Heart left ventricle (tissue), 16 donors: ENCODE data around the gene LEFTY2. TPM values are rescaled to one million over a fixed set of nuclear protein-coding genes. Genes with fewer than 3 reads are reported as not detected.

ENCODE experiments used
- ATAC-seq, 4 donors: fragments of 200-7000 bp; cut with Tn5 transposase; one replicate each; pipeline ENCODE4 v1.9.1; 2020 to 2022; ENCODE audit warnings: moderate library complexity in 4 of 4, mild to moderate bottlenecking in 3 of 4, moderate number of reproducible peaks in 1 of 4
- DNase-seq, 5 donors: peaks; one replicate each; pipeline ENCODE4 v3.0.0-alpha.2; 2020
- H3K27ac ChIP-seq, 12 donors: fragments of 200-600 bp; sonication (generic) in 4 of 12; one replicate each; pipeline versions ENCODE4 v1.5.0 to v1.8.0; 2016 to 2022; ENCODE audit warnings: mild to moderate bottlenecking in 2 of 12
- H3K27me3 ChIP-seq, 9 donors: fragments of 200-600 bp; sonication (generic) in 2 of 9; one replicate each; pipeline versions ENCODE4 v1.5.1 to v1.8.0; 2016 to 2022; ENCODE audit warnings: mild to moderate bottlenecking in 3 of 9
- H3K36me3 ChIP-seq, 9 donors: fragments of 200-600 bp; sonication (generic) in 2 of 9; one replicate each; pipeline versions ENCODE4 v1.5.0 to v1.8.0; 2018 to 2022; ENCODE audit warnings: mild to moderate bottlenecking in 2 of 9
- H3K4me1 ChIP-seq, 12 donors: fragments of 200-600 bp; sonication (generic) in 4 of 12; one replicate each; pipeline versions ENCODE4 v1.5.0 to v1.8.0; 2016 to 2022; ENCODE audit warnings: mild to moderate bottlenecking in 3 of 12
- H3K4me3 ChIP-seq, 12 donors: fragments of 200-600 bp; sonication (generic) in 4 of 12; one replicate each; pipeline versions ENCODE4 v1.5.0 to v1.8.0; 2017 to 2022; ENCODE audit warnings: mild to moderate bottlenecking in 9 of 12, moderate library complexity in 4 of 12
- H3K9me3 ChIP-seq, 12 donors: fragments of 200-600 bp; sonication (generic) in 4 of 12; one replicate each; pipeline versions ENCODE4 v1.5.0 to v1.8.0; 2016 to 2022; ENCODE audit warnings: mild to moderate bottlenecking in 1 of 12
- CTCF ChIP-seq, 12 donors: fragments of 200-600 bp; sonication (generic) in 4 of 12; IDR thresholded peaks; one replicate each; pipeline versions ENCODE4 v1.5.0 to v1.8.0; 2018 to 2022; ENCODE audit warnings: antibody characterized with exemption in 12 of 12, mild to moderate bottlenecking in 5 of 12
- POLR2A ChIP-seq, 2 donors: fragments of 450-650 bp; IDR thresholded peaks; one replicate each; pipeline ENCODE4 v1.6.1; 2017; ENCODE audit warnings: antibody characterized with exemption in 2 of 2, mild to moderate bottlenecking in 2 of 2, moderate library complexity in 2 of 2
- WGBS, 4 donors: extraction: QIAGEN DNeasy Blood & Tissue Kit in 2 of 4; methylation state at CpG; one replicate each; pipeline versions ENCODE4 v1.1.5 to v1.1.7; 2013 to 2018; 5-methylcytosine and 5-hydroxymethylcytosine counted together
- intact Hi-C, 10 donors: fragments of 100-400 bp; cut with DNase I; formaldehyde crosslinking; loops; one replicate each; pipeline versions ENCODE4 v1.11.1 to v1.14.2; 2022
- polyA plus RNA-seq, 2 donors: library from polyadenylated mRNA; stranded (reverse); fragments of 200-250 nt; gene quantifications; one replicate each; pipeline ENCODE4 v1.2.3, GENCODE V29; 2013
- total RNA-seq, 9 donors: library from RNA; depleted of rRNA in 2 of 9; stranded (reverse); fragments of >200 nt in 2 of 9; fragmentation: NEBNext Ultra II Directional in 3 of 9; extraction: Animal tissue kit (Norgen Biotek cat#: 25700) in 3 of 9; gene quantifications; one replicate each; pipeline versions ENCODE4 v1.1.0 to v1.2.4, GENCODE V29; 2016 to 2023
- donor health status: ischemic (EF 13 %, LVEDD 7.1; RV severe dilation, severe dysfunction).
- donor health status: healthy with polysubstance abuse.
- donor health status: DM: no; HTN: yes; CAD: no.
- donor health status: DM: no; HTN: no; CAD: no.
- donor health status: ischemic (EF 25% LVEDD 6.9; RV normal size, moderate dysfunction).
- donor health status: ischemic (EF 25% LVEDD 5.7; RV mildly dilated, moderate dysfunction).
- donor health status: healthy.
- donor health status: DM: yes; HTN: yes; CAD: no.
- donor health status: ischemic (EF 35%, LVEDD 5.7; RV mildly dilated, moderate dysfunction).
- donor health status: nonischemic (EF 11% LVEDD 7.7; RV severe dilation, severe dysfunction).
- donor health status: DM: yes; HTN: yes; CAD: no.
- donor health status: PGD.
- donor health status: ischemic (EF 29% LVEDD 5.4; RV normal size, mild dysfunction).
- donor health status: nonischemic (EF 23%, LVEDD 6.1; RV moderate dilation, normal function).

Gene LEFTY2
- total and polyA plus RNA-seq, 11 donors = 0.11 to 1.8 (median 0.29) TPM; not detected in 1

GRCh38 chr1:225958041-225958440 lies 17.0 kb upstream of the LEFTY2 start:
- intact Hi-C loops = no loop called here
- TF ChIP-seq CTCF (IDR thresholded peaks at IDR 0.05) = no peak
- TF ChIP-seq POLR2A (IDR thresholded peaks at IDR 0.05) = no peak
- Histone ChIP-seq H3K36me3 (no peaks in the 10 kb centered on the region), H3K27me3 (no peaks in the 10 kb centered on the region), H3K27ac (no peak overlapping the region), H3K4me3 (no peak overlapping the region), H3K9me3 (no peaks in the 10 kb centered on the region), H3K4me1 (peaks cover 0 to 7% (median 0%) of the 10 kb centered on the region in 12 donors)
- 65 to 74% (median 71%) methylated on average over 3 of the region's 3 CpGs for WGBS, 4 donors
- DNase-seq = no peak
- ATAC-seq = no peak

- Histone ChIP-seq H3K9me3 (no peaks in the 10 kb centered on the region), H3K27ac (no peak overlapping the region), H3K36me3 (no peaks in the 10 kb centered on the region), H3K4me1 (no peaks in the 10 kb centered on the region), H3K4me3 (no peak overlapping the region), H3K27me3 (peaks cover 0 to 3% (median 0%) of the 10 kb centered on the region in 9 donors)
- TF ChIP-seq CTCF (IDR thresholded peaks at IDR 0.05) (no peak), POLR2A (IDR thresholded peaks at IDR 0.05) (no peak)
- ATAC-seq (no peak), DNase-seq (no peak)
- intact Hi-C loops = no loop called here
- WGBS, 4 donors = 84 to 96% (median 87%) methylated on average over 1 of the region's 1 CpG
These were observed 13.7 kb upstream of the LEFTY2 start for GRCh38 chr1:225954753-225955152.

GRCh38 chr1:225953315-225953714 lies 12.3 kb upstream of the LEFTY2 start:
- Histone ChIP-seq H3K4me3 (no peak overlapping the region), H3K27ac (no peak overlapping the region), H3K27me3 (peaks cover 0 to 3% (median 0%) of the 10 kb centered on the region in 9 donors), H3K9me3 (no peaks in the 10 kb centered on the region), H3K4me1 (no peaks in the 10 kb centered on the region), H3K36me3 (no peaks in the 10 kb centered on the region)
- TF ChIP-seq CTCF (IDR thresholded peaks at IDR 0.05) (no peak), POLR2A (IDR thresholded peaks at IDR 0.05) (no peak)
- intact Hi-C loops = no loop called here
- WGBS, 4 donors = 81 to 89% (median 85%) methylated on average over 4 of the region's 4 CpGs
- ATAC-seq = no peak
- no peak for DNase-seq

- intact Hi-C loops = no loop called here
- no peak overlapping the region for H3K4me3 ChIP-seq
- H3K36me3 ChIP-seq = no peaks in the 10 kb centered on the region
- peaks cover 0 to 3% (median 0%) of the 10 kb centered on the region in 9 donors for H3K27me3 ChIP-seq
- ATAC-seq (no peak), DNase-seq (no peak)
- no peaks in the 10 kb centered on the region for H3K9me3 ChIP-seq
- H3K27ac ChIP-seq = no peak overlapping the region
- WGBS, 4 donors = 63 to 67% (median 66%) methylated on average over 9 of the region's 9 CpGs
- no peaks in the 10 kb centered on the region for H3K4me1 ChIP-seq
- TF ChIP-seq CTCF (IDR thresholded peaks at IDR 0.05) = no peak
- no peak for TF ChIP-seq POLR2A (IDR thresholded peaks at IDR 0.05)
These were observed 10.0 kb upstream of the LEFTY2 start for GRCh38 chr1:225950905-225951497.
